Brain microvascular endothelial cell (primary cell): ENCODE results near the gene PTGR1.
"Not testable (repeated sequence)": the region's sequence is repeated elsewhere in the genome, so short reads cannot be mapped to it uniquely, and the experiment has no call there.

Source experiments
- DNase-seq: peaks from one replicate; pipeline ENCODE4 v3.0.0-alpha.2; 2020
- H3K27ac ChIP-seq: fragments of 250-450 bp; sonication (Bioruptor Pico); 2 replicates; pipeline ENCODE4 v1.5.1; 2020; ENCODE audit warnings: mild to moderate bottlenecking, moderate library complexity
- H3K27me3 ChIP-seq: fragments of 250-450 bp; sonication (Bioruptor Pico); replicated peaks from 2 replicates; pipeline ENCODE4 v1.5.1; 2020; ENCODE audit warnings: mild to moderate bottlenecking
- H3K36me3 ChIP-seq: fragments of 250-450 bp; sonication (Bioruptor Pico); replicated peaks from 2 replicates; pipeline ENCODE4 v1.5.1; 2020; ENCODE audit warnings: mild to moderate bottlenecking
- H3K4me3 ChIP-seq: 2 replicates; pipeline ENCODE4 v1.5.1; 2011; ENCODE audit warnings: low read depth, mild to moderate bottlenecking, control low read depth, low read length, moderate library complexity
- in situ Hi-C: cut with HindIII; loops from 2 replicates; pipeline ENCODE4 v1.10.0; 2017; ENCODE audit warnings: low sequenced_read_pairs, low pct_ligation_motif_present
- TF ChIP-seq, protein P1 (sequence below): IDR thresholded peaks from 2 replicates; pipeline ENCODE4 v1.5.1; 2011; ENCODE audit warnings: low read depth, mild to moderate bottlenecking, moderate library complexity, low read length, control low read depth, inconsistent platforms; ENCODE audit errors: missing control alignments

PTGR1 gene

DNA sequence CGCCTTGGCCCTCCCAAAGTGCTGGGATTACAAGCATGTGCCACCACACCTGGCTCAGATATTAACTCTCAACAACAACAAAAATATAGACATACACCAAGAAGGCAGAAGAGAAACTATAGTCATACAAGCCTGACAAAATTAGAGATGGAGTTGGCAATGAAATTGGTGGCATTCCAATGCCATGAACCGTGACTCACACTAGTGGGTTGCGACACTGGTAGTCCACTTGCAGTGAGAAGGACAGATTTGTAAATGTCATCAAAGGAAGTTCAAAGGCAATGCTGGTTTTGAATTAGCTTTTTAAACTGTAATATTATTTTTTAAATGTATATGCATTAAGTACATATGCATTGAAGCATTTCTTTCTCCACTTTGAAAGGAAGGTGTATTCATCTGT lies 23.2 kb upstream of the PTGR1 start:
- DNase-seq, result peak; percentile 40
- Histone ChIP-seq H3K27me3 (no peaks in the 10 kb centered on the region), H3K36me3 (no peaks in the 10 kb centered on the region), H3K4me3 (no peak overlapping the region), H3K27ac (no peak overlapping the region)
- in situ Hi-C loops, result no loop called here
- TF ChIP-seq, protein P1, sequence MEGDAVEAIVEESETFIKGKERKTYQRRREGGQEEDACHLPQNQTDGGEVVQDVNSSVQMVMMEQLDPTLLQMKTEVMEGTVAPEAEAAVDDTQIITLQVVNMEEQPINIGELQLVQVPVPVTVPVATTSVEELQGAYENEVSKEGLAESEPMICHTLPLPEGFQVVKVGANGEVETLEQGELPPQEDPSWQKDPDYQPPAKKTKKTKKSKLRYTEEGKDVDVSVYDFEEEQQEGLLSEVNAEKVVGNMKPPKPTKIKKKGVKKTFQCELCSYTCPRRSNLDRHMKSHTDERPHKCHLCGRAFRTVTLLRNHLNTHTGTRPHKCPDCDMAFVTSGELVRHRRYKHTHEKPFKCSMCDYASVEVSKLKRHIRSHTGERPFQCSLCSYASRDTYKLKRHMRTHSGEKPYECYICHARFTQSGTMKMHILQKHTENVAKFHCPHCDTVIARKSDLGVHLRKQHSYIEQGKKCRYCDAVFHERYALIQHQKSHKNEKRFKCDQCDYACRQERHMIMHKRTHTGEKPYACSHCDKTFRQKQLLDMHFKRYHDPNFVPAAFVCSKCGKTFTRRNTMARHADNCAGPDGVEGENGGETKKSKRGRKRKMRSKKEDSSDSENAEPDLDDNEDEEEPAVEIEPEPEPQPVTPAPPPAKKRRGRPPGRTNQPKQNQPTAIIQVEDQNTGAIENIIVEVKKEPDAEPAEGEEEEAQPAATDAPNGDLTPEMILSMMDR, result no peak

DNA sequence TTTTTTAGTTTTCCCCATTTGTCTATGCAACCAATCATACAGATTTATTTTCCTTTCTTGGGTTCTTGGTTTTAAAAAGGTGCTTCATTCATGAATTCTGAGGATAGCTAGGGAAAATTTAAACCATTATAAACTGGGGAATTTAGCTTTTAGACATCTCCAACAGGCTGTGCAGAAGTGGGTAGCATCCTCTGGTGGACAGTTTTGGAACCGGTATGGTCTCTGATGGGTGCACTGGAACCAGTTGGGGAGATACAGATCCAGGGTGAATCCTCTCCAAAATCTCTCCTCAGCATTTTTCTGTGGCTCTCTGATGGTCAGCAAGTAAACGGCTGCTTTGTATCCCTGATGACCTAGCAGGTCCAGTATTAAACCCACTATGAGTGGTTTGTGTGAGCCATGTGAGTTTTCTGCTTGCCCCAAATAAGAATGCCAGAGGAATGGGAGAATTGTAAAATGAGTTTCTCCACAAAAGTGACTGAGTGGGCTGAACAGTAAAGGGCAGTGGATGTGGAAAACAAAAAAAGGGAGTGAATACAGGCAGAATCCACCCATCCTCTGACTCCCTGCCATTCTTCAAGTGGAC lies 22.5 kb upstream of the PTGR1 start:
- in situ Hi-C loops, result no loop called here
- Histone ChIP-seq H3K27me3 (no peaks in the 10 kb centered on the region), H3K36me3 (no peaks in the 10 kb centered on the region), H3K4me3 (no peak overlapping the region), H3K27ac (no peak overlapping the region)
- DNase-seq, result peak; percentile 58
- TF ChIP-seq, protein P1, result peak; percentile 99

DNA sequence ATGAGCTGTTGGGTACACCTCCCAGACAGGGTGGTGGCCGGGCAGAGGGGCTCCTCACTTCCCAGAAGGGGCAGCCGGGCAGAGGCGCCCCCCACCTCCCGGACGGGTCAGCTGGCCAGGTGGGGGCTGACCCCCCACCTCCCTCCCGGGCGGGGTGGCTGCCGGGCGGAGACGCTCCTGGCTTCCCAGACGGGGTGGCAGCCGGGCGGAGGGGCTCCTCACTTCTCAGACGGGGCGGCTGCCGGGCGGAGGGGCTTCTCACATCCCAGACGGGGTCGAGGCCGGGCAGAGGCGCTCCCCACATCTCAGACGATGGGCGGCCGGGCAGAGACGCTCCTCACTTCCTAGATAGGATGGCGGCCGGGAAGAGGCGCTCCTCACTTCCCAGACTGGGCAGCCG lies 17.9 kb upstream of the PTGR1 start:
- H3K27ac ChIP-seq, H3K27me3 ChIP-seq, DNase-seq, in situ Hi-C loops, H3K4me3 ChIP-seq, H3K36me3 ChIP-seq: not testable (repeated sequence)

DNA sequence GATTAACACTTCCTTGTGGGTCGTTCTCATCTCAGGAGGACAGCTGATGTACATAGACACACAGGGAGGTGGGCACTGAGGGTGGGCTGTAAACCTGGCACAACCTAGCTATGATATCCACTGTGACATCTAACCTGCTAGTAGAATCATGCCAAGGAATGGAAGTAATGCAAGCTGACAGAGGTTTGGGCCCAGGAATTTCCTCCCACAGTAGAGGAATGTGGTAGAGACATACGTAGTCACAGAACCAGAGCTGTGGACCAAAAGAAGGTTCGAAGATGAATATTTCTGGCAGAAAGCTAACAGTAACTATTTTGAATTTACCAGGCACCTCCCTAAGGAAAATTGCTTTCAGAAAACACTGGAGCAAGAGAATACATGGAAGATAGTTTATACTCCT lies 16.5 kb upstream of the PTGR1 start:
- in situ Hi-C loops, result no loop called here
- TF ChIP-seq, protein P1, result no peak
- H3K27ac ChIP-seq, result no peak overlapping the region

DNA sequence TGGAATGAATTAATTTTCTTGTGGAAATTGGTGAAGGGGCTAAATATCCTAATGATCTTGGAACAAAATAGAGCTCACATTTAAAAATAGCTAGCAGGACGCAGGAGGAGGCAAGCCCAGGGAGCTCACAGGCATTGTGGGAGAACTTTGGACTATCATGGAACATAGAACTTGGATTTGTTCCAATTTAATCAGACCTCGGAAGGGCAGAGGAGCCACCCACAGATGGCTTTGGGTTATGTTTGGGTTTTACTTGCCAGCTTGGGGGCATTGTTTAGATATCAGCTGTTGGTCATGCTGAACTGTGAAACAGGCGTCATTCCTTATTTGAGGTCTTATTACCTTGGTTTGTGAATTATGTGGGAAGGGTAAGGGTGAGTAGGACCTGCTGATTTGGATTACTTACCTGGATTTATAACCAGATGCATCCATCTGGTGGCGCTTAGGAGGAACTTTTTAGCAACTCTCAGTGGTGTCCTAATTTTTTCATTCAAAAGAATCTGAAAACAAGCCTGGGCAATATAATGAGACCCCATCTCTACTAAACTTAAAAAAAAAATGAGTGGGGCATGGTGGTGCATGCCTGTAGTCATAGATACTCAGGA lies 14.1 kb upstream of the PTGR1 start:
- Histone ChIP-seq H3K27me3 (no peaks in the 10 kb centered on the region), H3K36me3 (no peaks in the 10 kb centered on the region), H3K27ac (no peak overlapping the region), H3K4me3 (no peak overlapping the region)
- in situ Hi-C loops, result no loop called here
- TF ChIP-seq, protein P1, result no peak
- no peak for DNase-seq

More for the DNA sequence above, 16.5 kb upstream of the PTGR1 start:
- H3K4me3 ChIP-seq, result no peak overlapping the region
- H3K36me3 ChIP-seq, result no peaks in the 10 kb centered on the region
- no peaks in the 10 kb centered on the region for H3K27me3 ChIP-seq
- peak; percentile 18 for DNase-seq

DNA sequence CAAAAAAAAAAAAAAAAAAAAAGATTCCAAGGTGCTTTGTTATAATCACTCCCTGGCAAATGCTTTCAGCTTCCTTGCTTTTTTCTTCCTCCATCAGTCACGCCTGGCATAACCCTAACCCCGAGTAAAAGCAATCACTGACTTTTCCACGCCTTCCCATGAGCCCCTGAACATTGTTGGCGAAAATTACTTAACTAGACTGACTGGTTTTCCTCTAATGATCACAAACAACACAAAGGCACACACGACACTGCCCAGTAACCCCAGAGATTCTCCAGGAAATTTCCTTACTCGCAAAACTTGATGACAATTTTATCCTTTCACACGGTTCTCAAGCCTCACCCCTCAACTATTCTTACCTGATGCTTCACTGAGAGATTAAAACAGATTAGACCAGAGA lies 11.4 kb upstream of the PTGR1 start:
- in situ Hi-C loops, result no loop called here
- DNase-seq, result no peak
- Histone ChIP-seq H3K4me3 (no peak overlapping the region), H3K27ac (no peak overlapping the region), H3K36me3 (no peaks in the 10 kb centered on the region), H3K27me3 (no peaks in the 10 kb centered on the region)
- TF ChIP-seq, protein P1, result no peak
